HG02938 (cell line): ENCODE data around the gene GATAD2B.
"Not testable (repeated sequence)": the region's sequence is repeated elsewhere in the genome, so short reads cannot be mapped to it uniquely, and the experiment has no call there.

Source experiments
- ATAC-seq: cut with Tn5 transposase; IDR thresholded peaks from one replicate; pipeline ENCODE4 v1.9.1; 2021; ENCODE audit warnings: mild to moderate bottlenecking, moderate library complexity; ENCODE audit not compliant: unreplicated experiment

GATAD2B gene

GRCh38 chr1:153783233-153784190 lies 139.3 kb downstream of the GATAD2B start:
- ATAC-seq, result peak; percentile 78

- not testable (repeated sequence) for ATAC-seq
These were observed 140.1 kb downstream of the GATAD2B start for GRCh38 chr1:153782648-153783047.

DNA sequence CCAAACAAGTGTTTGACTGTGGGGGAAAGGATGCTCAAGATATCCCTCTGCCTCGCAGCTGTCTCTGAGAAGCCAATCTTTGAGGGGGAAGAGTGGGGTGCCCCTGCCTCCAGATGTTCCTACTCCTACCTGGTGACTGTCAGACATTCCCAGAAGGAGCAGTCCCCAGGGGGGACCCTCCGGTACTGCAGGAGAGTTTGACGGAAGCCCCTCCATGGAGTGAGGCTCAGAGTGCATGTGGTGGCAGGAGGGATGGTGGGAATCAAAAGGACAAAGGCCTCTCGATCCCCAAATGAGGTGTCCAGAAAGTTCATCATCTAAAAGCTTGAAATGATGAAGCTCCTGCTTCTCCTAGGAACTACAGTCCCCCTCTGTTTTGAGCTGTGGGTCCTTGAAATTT lies 142.2 kb downstream of the GATAD2B start:
- ATAC-seq, result no peak

DNA sequence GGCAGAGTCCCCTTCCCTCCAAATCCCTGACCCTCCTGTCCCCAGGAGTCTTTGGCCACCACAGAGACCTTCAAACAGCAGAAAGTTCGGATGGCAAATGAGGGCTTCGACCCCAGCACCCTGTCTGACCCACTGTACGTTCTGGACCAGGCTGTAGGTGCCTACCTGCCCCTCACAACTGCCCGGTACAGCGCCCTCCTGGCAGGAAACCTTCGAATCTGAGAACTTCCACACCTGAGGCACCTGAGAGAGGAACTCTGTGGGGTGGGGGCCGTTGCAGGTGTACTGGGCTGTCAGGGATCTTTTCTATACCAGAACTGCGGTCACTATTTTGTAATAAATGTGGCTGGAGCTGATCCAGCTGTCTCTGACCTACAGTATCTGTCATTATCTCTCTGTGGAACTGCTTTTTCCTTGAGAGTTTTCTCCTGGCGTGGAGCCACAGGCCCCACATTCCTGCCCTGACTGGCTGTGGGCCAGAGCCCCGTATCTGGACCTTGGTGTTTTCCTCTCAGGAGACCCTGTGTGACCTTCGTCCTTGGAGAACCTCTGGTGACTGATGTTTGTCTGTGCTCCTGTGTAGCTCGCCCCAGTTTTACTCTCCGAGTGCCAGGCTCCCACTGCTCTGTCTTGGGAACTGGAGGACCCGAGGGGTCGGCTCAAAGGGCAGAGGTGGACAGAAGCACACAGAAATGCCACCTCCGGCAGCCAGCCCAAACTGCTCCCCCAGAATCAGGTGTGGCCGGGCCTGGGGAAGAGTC lies 142.8 kb downstream of the GATAD2B start:
- ATAC-seq, result no peak

DNA sequence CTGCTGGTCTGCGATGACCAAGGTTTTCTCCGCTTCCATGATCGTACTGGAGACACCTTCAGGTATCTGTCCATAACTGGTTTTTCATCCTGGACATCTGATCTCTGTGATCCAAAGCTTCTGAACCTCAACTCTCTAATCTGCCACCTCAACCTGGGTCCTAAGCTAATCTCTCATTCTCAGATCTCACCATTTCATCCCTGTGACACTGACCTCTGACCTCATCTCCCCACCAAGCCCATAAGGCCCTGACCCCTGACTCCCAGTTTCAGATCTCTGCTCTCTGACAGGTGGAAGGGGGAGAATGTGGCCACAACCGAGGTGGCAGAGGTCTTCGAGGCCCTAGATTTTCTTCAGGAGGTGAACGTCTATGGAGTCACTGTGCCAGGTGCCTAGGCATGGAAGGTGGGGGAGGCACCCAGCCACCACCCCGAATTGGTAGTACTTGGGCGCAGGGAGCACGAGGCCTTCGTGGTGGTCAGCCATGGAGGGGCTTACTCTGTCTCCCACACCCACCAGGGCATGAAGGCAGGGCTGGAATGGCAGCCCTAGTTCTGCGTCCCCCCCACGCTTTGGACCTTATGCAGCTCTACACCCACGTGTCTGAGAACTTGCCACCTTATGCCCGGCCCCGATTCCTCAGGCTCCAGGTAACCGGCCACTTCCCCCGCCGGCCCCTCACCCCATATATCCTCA lies 143.8 kb downstream of the GATAD2B start:
- no peak for ATAC-seq

DNA sequence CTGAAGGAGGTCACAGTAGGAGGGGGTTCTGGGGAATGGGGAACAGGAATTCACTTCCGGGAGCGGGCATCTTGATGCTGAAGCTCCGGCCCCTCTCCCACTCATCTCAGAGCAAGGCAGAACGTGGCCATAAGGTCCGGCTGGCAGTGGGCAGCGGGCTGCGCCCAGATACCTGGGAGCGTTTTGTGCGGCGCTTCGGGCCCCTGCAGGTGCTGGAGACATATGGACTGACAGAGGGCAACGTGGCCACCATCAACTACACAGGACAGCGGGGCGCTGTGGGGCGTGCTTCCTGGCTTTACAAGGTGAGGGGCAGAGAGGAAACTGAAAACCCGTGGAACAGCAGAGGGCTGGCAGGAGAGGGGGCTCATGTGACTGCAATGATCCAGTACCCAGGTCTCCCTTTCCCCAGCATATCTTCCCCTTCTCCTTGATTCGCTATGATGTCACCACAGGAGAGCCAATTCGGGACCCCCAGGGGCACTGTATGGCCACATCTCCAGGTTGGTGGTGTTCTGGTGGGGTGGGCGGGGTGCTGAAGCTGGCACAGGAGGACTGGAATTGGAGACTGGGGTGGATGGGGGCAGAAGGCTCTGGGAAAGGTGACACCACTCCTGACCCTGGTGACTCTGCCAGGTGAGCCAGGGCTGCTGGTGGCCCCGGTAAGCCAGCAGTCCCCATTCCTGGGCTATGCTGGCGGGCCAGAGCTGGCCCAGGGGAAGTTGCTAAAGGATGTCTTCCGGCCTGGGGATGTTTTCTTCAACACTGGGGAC lies 144.5 kb downstream of the GATAD2B start:
- ATAC-seq, result no peak

DNA sequence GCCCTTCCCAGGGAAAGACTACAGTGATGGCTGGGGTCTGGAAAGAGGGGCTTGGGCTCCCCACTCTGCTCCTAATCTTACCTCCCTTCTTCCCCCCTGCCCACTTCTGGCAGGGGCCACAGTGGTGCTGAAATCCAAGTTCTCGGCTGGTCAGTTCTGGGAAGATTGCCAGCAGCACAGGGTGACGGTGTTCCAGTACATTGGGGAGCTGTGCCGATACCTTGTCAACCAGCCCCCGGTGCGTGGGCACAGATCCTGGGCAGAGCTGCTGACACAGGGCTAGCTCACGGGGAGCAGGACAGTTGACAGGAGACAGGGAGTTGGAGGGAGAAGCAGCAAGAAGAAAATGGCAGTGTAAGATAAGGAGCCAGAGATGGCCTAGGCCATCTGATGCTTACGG lies 145.1 kb downstream of the GATAD2B start:
- no peak for ATAC-seq

- ATAC-seq, result no peak
These were observed 145.9 kb downstream of the GATAD2B start for GRCh38 chr1:153776845-153777370.

DNA sequence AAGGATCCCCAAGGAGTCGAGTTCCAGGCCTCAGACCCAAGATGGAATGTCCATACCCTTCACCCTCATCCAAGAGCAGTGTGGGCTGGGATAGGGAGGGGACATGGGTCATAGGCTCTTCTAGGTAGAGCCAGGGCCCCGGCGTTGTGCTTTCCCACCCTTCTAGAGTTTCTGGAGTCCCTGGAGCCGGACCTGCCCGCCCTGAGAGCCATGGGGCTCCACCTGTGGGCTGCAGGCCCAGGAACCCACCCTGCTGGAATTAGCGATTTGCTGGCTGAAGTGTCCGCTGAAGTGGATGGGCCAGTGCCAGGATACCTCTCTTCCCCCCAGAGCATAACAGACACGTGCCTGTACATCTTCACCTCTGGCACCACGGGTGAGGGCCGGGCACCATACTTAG lies 146.4 kb downstream of the GATAD2B start:
- ATAC-seq, result no peak

DNA sequence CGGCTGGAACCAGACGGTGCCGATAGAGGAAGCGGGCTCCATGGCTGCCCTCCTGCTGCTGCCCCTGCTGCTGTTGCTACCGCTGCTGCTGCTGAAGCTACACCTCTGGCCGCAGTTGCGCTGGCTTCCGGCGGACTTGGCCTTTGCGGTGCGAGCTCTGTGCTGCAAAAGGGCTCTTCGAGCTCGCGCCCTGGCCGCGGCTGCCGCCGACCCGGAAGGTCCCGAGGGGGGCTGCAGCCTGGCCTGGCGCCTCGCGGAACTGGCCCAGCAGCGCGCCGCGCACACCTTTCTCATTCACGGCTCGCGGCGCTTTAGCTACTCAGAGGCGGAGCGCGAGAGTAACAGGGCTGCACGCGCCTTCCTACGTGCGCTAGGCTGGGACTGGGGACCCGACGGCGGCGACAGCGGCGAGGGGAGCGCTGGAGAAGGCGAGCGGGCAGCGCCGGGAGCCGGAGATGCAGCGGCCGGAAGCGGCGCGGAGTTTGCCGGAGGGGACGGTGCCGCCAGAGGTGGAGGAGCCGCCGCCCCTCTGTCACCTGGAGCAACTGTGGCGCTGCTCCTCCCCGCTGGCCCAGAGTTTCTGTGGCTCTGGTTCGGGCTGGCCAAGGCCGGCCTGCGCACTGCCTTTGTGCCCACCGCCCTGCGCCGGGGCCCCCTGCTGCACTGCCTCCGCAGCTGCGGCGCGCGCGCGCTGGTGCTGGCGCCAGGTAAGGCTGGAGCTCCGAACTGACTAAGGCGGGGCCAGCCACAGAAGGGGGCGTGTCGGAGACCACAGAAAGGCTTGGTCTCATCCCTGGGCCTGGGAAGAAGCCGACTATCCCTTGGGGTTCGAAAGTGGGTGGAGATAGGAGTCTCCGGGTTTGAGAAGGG lies 147.1 kb downstream of the GATAD2B start:
- ATAC-seq, result no peak

GRCh38 chr1:153774780-153775457 lies 147.9 kb downstream of the GATAD2B start, which contains the start of gene SLC27A3:
Gene SLC27A3 (plus strand): TSS chr1:153775407. CDS start chr1:153775498, 91 bp downstream.
- ATAC-seq, result no peak

DNA sequence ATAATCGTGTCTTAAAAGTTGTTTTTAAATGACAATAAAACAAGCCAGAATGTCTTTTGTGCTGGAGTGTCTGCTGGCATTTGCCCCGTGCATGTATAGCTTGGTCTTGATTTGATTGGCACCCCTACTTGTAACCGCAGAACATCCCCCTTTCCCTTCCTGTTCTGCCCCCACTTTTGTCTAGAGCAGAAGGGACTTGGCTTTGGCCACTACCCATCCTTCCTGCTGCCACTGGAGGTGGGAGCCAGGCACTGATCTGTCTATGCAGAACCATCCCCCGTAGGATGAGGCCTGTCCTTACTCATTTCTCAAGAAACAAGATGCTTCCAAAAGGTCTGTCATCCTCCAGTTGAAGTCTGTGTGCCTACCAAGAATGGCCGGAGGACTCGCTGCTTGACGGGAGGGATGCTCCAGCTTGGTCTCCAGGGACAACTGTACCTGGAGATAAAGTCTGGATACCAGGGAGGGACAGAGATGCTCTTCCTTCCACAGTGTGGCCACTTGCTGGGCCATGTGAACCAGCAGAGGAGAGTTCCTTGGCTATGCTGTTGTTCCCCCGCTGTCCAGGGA lies 148.7 kb downstream of the GATAD2B start:
- ATAC-seq, result no peak

DNA sequence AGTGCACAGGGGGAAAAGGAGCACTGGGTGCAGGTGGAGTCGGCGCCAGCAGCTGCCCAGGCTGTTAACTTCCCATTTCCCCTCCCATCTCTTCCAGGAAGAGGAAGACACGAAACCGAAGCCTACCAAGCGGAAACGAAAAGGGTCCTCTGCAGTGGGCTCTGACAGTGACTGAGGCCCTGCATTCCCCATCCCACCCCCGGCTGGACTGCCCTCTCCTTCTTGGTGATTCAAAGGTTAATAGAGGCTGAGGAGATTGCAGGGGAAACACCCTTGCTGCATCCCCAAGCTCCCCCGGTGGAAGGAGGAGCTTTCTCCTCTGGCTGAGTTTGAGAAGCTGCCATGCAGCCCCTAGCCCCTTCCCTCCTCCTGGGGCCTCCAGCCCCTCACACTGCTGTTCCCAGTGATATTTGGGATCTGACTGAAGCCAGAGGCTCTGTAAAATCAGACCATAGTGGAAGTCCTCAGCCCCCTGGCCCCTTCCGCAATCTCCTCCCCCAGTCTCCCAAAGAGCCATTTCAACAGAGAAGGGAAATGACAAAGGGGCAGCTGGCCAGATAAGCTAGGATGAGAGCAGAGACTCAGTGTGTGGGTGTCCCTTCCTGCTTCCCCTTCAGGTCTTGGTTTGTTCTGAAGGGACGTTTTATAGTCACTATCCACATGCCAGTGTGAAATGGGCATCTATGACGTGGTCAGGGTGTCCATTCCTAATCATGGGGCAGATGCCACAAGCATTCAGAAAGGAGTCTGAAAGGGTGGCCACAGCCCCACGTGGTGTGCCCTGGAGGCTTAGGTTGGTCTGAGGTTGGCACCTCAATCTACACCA lies 149.5 kb downstream of the GATAD2B start:
- ATAC-seq, result no peak

DNA sequence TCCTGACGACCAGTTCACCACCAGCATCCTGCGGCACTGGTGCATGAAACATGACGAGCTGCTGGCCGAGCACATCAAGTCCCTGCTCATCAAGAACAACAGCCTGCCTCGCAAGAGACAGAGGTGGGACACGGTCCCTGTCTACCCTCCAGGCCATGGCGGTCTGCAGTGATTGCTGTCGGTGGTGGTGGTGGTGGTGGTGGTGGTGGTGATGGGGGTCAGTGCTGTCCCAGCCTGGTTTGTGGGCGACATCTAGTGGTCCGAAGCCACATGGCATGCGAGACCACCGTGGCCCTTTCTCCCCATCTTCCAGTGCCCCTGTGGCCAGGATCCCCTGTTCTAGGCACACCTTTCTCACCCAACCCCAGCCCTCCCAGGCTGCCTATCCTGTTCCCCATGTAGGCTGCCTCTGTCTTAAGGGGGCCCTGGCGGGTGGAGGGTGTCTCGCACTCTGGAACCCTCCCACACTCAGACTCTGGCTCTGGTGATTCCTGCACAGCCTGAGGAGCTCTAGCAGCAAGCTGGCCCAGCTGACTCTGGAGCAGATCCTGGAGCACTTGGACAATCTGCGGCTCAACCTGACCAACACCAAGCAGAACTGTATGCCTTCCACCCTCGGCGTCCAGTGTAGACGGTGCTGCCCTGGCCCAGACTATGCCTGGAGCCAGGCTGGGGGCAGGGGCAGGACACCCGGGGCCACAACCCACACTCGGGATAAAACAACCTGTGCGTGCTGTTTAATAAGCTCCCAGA lies 150.8 kb downstream of the GATAD2B start:
- no peak for ATAC-seq

DNA sequence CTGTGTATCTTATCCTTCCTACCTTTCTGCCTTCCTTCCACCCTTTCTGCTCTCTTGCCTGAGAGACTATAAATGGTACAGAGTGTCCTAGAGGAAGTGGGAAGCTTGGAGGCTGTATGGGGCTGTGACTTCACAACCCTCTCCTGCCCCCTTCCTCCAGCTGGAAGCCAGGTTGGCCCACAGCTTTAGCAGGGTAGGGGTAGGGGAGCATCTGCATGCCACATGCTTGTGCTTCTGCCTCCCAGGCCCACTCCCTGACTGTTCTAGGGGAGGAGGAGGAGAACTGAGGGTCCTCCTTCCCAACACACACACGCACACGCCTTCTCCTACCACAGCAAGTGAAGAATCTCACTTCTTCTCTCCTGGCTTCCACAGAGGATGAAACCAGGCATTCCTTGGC lies 151.5 kb downstream of the GATAD2B start:
- ATAC-seq, result no peak

DNA sequence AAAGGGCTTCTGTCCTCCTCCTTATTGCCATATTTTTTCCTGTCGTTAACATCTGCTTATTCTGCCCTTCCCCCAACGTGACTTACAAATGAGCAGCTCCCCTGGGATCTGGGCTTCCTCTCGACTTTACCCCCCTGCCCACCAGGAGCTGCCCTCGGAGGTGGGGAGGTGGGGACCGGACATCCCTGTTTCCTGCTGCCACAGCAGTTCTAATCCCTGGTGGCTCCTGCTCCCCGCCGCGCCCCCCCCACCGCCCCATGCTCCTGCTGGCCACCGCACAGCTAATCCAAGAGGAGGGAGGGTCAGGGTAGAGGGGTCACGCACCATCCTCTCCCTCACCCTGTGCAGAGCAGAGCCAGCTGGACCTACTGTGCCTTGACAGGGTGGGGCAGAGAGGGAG lies 152.0 kb downstream of the GATAD2B start:
- ATAC-seq, result no peak

GRCh38 chr1:153769221-153769620 lies 153.6 kb downstream of the GATAD2B start:
- no peak for ATAC-seq
